ENCODE measurements around the gene GGT1. TPM values are rescaled to one million over a fixed set of nuclear protein-coding genes. Genes with fewer than 3 reads are reported as not detected.
"Not testable (repeated sequence)": the region's sequence is repeated elsewhere in the genome, so short reads cannot be mapped to it uniquely, and the experiment has no call there.

The GGT1 gene
- total RNA-seq: 2.0 TPM
- long read RNA-seq, partial matches to known transcripts: 0 of 2 reads
- long read RNA-seq, other reads (novel, unspliced or antisense): 1 of 2 reads

DNA sequence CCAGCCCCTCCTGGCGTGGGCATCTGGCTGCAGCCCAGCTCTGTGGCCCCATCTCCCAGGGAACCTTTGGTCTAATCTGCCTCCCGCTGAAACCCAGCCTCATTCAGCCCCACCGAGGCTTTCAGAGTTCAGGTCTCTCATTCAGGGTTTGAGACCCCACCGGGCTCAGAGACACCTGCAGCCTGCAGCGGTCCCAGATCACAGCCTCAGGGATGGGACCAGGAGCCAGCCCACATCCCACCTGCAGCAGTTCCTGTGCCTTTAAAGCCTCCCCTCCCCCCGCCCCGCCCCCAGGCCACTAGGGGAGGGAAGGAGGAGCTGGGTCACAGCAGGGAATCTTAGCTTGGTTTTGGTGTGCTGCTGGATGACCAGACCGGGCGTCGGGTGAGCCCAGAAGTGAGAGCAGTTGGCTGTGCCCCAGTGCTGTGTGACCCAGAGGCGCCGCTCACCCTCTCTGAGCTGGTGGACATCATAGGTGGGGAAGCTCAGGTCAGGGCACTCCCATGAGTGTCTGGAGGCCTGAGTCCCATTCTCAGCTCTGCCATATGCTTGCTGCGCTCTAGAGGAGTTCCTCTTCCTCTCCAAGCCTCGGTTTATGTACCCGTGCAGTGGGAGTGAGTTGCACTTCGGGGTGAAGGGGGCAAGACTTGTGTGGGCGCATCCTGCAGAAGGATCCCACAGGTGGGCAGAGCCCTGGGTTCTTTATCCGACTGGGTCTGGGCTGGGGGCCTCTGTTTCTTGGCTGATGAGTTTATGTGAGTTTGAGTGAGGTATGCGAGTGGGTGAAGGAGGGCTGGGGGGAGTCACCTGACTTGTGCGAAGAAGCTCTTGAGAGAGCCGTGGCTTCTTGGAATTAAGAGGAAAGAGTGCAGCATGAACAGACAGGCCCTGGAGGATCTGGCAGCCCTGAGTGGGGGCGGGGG, at the start of gene GGT1:
GGT1 (plus strand) TSS at position 347 of the 923 bp plus-strand sequence. CDS start 7,889 bp downstream, outside the sequence.
- intact Hi-C loops (cut with DNase I); DNase-seq (ENCODE audit: low spot score): not testable (repeated sequence)

DNA sequence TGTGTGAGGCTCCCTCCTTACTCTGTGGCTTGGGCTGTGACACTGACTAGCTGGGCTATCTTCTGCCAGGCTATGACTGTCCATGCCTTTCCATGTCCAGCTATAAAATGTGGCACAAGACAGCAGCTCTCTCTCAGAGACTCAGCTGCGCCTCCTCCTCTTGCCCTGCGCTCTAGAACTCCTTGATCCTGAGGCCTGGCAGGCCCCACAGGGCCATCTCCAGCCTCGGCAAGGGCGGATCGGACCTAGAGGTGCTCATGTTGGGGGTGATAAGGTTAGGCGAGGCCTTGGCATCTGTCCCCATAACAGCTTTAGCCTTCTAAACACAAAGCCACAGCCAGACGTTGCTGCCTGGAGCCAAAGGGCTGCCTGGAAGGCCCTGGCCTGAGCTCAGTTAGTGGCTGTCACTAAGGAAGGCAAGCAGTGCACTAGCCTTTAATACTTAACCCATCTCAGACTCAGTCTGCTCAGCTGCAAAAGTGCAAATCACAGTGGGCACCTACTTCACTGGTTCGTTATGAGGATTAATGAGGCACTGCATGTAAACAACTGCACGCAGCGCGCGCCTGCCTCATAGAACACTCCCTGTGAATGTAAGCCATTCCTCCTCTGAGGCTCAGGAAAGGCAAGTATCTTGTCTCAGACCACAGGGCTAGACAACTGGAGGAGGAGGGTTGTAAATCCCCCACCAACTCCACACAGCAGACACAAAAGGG, 49.2 kb upstream of the GGT1 start:
- no peak for DNase-seq (ENCODE audit: low spot score)
- intact Hi-C loops (cut with DNase I): no loop called here

DNA sequence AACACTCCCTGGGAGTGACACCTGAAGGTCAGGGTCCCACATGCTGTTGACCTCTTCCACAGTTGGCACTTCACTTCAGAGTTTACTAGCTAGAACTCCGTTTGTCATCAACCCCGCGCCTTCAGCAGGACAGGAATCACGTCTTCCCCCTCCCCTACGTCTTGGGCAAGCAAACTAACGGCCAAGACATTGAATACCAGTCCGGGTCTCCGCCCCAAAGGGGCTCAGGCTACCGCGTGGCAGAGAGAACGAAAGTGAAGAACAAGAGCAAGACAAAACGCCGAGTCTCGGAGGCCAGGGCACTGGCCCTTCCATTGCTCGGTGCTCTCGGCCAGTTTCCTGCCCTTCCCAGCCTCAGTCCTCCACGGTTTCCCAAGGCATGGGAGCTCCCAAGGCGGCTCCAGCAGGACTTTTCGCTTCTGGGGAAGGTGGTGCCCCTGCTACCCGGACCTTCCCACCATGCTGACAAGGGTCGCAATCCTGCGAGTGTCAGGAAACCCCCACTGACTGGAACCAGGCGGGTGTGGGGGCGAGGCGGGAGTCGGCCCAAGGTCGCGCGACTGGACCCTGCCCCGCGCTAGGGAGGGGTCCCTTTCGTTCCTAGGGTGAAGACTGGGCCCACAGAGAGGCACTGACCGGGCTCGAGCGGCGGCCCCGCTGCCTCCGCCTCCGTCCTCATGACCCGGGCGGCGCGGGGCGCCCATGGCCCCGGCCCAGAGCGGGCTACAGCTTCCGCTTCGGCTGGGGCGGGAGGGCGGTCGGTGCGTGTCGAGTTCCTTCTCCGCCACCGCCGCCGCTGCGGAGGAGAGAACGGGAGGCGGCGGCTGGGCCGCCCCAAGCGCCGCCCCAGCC, 48.5 kb upstream of the GGT1 start, which contains the start of gene GUCD1:
GUCD1 (minus strand) TSS at position 826 of the 852 bp plus-strand sequence; CDS start at position 679, 147 bp downstream.
- intact Hi-C loops (cut with DNase I): no loop called here
- no peak for DNase-seq (ENCODE audit: low spot score)

DNA sequence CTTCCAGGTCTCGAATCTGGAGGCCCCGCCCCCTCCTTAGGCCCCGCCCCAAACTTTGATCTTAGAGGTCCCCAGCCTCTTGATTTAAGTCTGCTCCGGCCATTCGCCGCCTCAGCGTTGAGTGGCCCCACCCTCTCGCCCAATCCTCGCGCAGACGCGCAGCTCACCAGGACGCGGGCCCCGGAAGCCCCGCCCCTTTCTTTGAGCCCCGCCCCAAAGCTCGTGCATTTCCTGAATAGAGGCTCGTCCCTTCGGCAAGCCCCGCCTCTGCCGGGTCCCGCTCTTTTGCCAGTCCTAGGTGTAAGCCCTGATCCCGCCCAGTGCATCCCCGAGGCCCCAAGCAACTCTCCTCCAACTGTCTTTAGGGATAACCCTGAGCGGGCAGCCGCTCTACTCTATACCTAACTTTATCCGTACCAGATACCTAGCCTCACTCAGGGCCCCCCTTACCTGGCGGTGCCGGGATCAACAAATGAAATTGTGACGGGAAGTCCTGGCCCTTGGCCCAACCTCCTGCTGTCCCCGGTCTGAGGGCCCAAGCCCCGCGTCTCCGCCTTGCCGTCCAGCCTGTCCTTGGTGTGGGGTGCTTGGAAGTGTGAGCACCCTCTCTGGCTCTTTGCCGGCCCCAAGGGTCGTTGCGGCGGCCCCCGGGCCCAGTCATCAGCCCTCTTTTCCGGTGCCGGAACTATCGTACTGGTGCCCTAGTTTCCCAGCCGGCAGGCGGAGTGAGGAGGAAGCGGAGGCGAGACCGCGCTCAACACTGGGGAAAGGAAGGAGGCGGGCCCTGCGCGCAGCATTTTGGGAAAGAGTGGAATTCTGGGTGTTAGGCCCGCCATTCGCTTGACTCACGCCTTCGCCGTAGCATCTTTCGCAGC, 47.6 kb upstream of the GGT1 start, which contains the start of gene SNRPD3:
SNRPD3 (plus strand) TSS at position 835 of the 875 bp plus-strand sequence. CDS start 1,676 bp downstream, outside the sequence.
- intact Hi-C loops (cut with DNase I): no loop called here
- peak; percentile 100 for DNase-seq (ENCODE audit: low spot score)

DNA sequence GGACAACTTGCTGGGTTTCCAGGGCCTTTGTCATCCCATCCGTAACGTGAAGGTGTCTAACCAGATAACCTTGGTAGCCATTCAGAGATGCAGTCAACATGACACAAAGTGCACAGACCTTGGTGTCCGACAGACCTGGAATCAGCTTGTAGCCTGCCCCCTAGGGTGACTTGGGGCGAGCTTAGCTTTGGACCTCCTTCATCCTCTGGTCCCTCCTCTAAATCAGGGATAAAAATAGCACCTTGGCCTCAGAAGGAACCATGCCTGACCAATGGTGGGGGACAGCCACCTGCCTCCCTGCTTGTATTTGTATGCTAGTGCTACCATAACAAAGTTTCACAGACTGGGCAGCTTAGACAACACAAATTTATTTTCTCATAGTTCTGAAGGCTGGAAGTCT, 43.5 kb upstream of the GGT1 start:
- intact Hi-C loops (cut with DNase I): no loop called here

DNA sequence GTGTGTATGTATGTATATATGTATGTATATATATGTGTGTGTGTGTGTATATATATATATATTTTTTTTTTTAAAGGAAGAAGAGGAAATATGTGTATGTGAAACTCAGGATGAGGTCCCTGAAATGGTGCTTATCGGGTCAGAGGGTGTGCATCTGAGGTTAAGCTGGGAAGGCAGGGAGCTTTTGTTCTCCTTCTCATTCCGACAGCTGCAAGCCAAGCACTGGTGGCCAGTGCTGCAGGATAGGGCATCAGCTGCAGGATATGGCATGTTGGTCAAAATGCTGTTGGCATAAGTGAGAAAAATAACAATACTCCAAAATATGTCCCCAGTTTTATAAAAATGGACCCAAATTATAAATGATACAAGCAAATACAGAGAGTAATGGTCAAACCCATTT, 39.7 kb upstream of the GGT1 start:
- intact Hi-C loops (cut with DNase I): no loop called here
- DNase-seq (ENCODE audit: low spot score): no peak

More for the DNA sequence above, 43.5 kb upstream of the GGT1 start:
- DNase-seq (ENCODE audit: low spot score): no peak

DNA sequence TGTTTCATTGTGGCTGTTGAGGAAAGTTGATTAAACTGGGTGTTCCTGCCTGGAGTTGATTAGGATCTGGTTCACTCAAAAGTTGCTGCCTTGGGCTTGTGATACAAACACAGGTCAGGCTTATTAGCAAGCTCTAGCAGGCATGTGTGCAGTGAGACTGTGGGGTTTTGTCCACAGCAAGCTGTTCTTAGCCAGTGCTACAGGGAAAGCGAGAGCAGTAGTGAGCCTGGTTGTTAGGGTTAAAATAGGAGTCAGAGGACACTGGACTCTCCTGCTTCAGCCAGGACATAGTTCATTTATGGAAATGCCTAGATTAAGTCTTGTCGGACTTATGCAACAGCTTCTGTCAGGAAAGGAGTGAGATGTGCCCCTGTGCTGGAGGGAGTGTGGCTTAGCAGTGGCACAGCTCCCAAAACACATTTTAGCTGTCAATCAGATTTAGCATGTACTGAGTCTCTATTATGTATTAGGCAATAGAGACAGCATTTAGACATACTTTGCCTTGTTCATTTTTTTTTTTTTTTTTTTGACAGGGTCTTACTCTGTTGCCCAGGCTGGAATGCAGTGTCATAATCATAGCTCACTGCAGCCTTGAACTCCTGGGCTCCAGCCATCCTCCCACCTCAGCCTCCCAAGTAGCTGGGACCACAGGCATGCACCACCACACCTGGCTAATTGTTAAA, 38.5 kb upstream of the GGT1 start:
- intact Hi-C loops (cut with DNase I): no loop called here
- DNase-seq (ENCODE audit: low spot score): peak; percentile 6

DNA sequence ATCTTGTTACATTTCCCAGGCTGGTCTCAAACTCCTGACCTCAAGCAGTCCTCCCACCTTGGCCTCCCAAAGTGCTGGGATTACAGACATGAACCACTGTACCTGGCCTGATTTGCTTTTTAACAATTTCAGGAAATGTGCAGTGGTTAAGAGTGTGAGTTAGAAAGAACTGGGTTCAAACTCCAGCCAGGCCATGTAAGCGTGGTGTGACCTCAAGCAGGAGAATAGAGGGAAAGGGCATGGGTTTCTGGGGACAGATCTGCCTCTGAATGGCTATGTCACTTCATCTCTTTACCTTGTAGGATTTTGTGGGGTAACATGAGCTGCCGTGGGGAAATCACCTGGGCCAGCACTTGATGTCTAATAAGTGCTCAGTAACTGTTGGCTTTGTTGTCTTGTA, 37.9 kb upstream of the GGT1 start:
- DNase-seq (ENCODE audit: low spot score): no peak
- intact Hi-C loops (cut with DNase I): no loop called here

DNA sequence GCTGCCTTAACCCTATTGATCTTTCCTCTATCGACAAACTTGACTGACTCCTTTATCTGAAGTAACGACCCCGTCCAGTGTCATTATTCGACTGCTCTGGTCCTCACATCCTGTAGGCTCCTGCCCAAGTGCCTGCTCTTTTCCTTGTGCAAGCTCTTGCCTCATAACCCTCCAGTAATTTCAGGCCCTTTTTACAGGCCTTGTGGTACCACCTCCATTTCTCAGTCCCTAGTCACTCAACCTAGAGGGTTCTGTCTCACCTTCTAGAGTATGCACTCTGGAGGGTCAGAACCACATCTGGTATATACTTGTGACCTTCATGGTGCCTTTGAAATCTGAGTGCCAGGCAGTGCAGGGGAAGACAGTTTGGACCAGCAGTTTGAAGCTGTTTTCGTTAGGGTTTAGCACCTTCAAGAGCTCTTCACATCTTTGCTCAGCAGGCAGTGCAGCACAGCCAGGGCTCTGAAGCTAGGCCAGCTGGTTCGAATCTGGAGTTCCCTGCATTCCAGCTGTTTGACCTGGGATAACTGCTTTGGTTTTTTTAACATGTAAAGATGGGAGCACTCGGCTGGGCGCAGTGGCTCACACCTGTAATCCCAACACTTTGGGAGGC, 36.0 kb upstream of the GGT1 start:
- intact Hi-C loops (cut with DNase I): no loop called here
- DNase-seq (ENCODE audit: low spot score): no peak

DNA sequence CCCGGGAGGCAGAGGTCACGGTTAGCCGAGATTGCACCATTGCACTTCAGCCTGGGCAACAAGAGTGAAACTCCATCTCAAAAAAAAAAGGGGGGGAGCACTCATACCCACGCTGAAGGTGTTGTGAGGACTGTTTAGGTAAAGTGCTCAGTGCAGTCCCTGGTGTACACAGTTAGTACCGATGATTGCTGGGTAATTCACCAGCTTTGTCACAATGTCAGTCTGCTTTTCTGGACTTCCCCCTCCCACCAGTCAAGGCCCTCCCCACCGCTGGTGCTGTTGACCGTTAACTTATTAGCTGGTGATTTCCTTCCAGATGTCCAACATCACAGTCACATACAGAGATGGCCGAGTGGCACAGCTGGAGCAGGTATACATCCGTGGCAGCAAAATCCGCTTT, 35.3 kb upstream of the GGT1 start:
- intact Hi-C loops (cut with DNase I): no loop called here
- DNase-seq (ENCODE audit: low spot score): no peak

DNA sequence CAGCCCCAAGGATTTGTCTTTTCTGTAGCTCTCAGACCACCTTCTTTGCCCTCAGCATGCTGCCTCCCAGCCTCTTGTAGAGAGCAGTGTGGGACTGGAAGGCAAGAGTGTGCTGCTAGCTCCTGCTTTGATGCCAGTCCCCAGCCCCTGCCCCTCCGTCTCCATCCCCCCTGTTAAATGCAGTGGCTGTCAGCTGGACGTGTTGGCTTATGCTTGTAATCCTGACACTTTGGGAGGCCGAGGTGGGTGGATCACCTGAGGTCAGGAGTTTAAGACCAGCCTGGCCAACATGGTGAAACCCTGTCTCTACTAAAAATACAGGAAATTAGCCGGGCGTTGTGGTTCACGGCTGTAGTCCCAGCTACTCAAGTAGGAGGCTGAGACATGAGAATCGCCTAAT, 31.7 kb upstream of the GGT1 start:
- DNase-seq (ENCODE audit: low spot score): no peak
- intact Hi-C loops (cut with DNase I): no loop called here

DNA sequence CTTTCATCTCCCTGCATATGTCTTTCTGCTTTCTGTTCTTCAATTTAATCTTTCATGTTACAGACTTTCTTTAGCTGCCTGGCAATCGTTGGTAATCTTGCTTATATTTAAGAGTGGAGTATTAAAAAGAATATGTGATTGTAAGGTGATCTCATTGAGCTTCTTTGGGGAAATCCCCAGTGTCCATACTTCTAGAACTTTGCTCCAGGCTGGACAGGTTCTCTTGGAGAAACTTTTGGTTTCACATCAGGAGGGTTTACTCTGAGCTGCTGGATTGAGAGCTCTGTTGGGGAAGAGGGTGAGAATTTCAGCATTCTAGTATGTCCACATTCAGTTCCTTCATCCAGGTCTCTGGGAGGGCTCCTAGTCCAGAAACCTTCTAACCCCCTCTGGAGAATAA, 26.2 kb upstream of the GGT1 start:
- intact Hi-C loops (cut with DNase I): no loop called here
- no peak for DNase-seq (ENCODE audit: low spot score)

DNA sequence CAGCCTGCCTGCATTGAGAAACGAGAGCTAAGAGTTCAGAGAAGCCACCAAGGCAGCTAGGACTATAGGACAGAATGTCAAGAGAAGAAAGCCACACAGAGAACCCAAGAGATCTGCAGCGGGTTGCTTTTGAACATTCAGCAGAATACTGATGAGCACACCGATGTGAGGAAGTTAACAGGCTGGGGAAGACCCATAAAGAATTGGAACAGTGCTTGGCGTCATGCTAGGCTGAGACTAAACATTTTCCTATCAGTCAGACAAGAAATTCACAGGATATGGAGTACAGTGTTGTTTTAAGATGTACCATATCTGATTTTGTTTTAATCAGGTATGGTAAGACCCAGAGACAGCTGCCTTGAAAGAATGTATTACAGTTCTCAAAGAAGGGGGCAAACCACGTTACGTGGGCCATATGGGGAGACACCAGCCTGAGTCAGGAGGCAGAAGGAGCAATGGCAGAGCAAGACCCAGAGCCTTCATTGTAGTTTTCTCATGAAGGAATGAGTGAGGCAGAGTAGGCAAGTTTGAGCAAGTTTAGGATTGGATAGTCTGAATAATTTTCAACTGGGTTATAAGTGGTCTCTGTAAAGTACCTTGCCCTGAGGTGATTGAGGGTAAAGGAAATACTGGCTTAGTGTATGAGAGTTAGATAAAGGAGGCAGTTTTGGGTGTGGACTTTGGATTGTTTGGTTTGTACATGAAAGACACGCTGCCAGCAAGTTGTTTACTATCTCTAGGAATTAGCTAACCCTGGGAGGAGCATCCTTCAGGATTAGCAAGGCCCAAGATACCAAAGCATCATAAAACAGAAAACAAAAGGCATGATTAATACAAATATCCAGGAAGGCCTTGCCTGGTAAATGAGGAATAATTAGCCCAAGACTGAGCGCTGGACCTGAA, 24.4 kb upstream of the GGT1 start:
- DNase-seq (ENCODE audit: low spot score): no peak
- intact Hi-C loops (cut with DNase I): no loop called here

DNA sequence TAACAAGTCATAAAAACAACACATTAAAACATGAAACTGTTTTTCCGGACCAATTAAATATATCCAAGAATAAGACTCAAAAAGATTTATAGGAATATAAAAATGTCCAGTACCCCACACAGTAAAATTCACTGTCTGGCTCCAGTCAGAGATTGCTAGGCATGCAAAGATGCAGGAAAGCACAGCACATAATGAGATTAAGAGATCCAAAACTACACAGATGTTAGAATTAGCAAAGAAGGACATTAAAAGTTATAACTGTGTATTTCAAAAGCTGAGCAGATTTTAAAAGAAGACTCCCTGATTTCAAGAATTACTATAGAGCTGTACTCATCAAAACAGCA, 23.8 kb upstream of the GGT1 start:
- no peak for DNase-seq (ENCODE audit: low spot score)
- intact Hi-C loops (cut with DNase I): no loop called here

DNA sequence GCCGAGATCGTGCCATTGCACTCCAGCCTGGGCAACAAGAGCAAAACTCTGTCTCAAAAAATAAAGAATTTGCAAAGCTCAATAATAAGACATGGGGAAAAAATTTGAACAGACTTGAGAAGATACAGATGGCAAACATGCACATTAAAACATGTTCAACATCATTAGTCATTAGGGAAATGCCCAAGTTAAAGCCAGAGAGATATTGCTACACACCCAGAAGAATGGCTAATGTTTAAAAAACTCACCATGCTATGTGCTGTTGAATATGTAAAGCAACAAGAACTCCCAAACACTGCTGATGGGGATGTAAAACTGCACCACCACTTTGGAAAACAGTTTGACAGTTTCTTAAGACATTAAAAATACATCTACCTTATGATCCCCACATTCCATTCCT, 22.7 kb upstream of the GGT1 start:
- DNase-seq (ENCODE audit: low spot score): no peak
- intact Hi-C loops (cut with DNase I): no loop called here

DNA sequence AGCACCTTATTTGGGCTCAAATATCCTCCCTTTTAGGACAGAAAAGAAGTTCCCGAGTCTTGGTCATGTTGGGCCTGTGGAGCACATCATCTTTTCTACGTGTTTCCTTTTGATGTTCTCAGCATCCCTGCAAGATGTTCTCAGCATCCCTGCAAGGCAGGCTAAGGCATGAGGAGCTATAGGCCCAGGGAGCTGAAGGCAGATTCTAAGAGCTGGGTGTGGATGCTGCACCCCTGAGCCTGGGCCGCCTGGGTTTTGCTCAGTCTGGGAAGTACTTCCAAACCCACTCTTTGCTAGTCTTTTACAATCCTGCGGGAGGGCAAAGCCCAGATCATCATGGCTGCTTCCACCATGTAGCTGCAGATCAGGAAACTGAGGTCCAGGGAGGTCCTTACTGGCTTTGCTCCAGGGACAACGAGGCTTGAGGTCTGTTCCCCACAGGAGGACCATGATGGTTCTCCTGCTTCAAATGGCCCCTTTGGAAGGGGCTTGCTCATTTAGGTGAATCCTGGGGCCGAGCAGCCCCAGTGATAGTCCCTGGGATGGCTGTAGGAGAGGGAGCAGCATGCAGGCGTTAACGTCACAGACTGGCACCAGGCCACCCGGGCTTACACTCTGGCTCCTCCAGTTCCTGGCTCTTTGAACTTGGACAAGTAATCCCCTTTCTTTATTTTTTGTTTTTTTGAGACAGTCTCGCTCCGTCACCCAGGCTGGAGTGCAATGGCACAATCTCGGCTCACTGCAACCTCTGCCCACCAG, 20.8 kb upstream of the GGT1 start:
- intact Hi-C loops (cut with DNase I): no loop called here

More for the DNA sequence above, 20.8 kb upstream of the GGT1 start:
- peak; percentile 47 for DNase-seq (ENCODE audit: low spot score)
